ENCODE data around the gene GRN.

- TF ChIP-seq REST (IDR thresholded peaks at IDR 0.05; ENCODE audit: insufficient read depth in 1 of 2, low read depth in 2 of 2, low read length in 2 of 2) (no peak), TAF1 (IDR thresholded peaks at IDR 0.05; ENCODE audit: borderline replicate concordance, insufficient read depth, low read length) (no peak)
Measured at GRCh38 chr17:44348234-44348987, 3.3 kb downstream of the GRN start.

Data from PFSK-1 (cell line).